ENCODE measurements around the gene RASSF1. TPM values are rescaled to one million over a fixed set of nuclear protein-coding genes. Genes with fewer than 3 reads are reported as not detected.
A peak's percentile ranks its signal among the peaks of the same experiment; 100 is the strongest.

The RASSF1 gene
- total RNA-seq, 1 experiment from 2014 or later: 20.0 TPM

GRCh38 chr3:50333744-50334328, 6.8 kb downstream of the RASSF1 start:
- H3F3A ChIP-seq (ENCODE audit: low read length, unreplicated experiment): no peaks in the 10 kb centered on the region
- TF ChIP-seq EZH2phosphoT487 (IDR thresholded peaks at IDR 0.05; ENCODE audit: borderline replicate concordance, low read length) (no peak), EZH2 (IDR thresholded peaks at IDR 0.05; ENCODE audit: low read length, unreplicated experiment) (no peak)
- H3K4me2 ChIP-seq (ENCODE audit: low read length): peak overlapping the region; percentile 88
- POLR2A ChIA-PET (ENCODE audit: unreplicated experiment): no interaction called here
- no TSS peak for BruUV-seq (replicated peaks)
- no peak overlapping the region for H3K9ac ChIP-seq (ENCODE audit: low read length)
- H3K27ac ChIP-seq (ENCODE audit: low read length): no peak overlapping the region
- ATAC-seq (no peak), DNase-seq (no peak)
- H3K9me3 ChIP-seq (ENCODE audit: low read length): no peaks in the 10 kb centered on the region
- no peaks in the 10 kb centered on the region for H3K9me2 ChIP-seq (replicated peaks; ENCODE audit: low read length)
- CTCF ChIA-PET: no interaction called here
- no peaks in the 10 kb centered on the region for H3K27me3 ChIP-seq (ENCODE audit: low read length)
- H3K36me3 ChIP-seq (ENCODE audit: low read depth, low read length): peaks cover 26% of the 10 kb centered on the region; the same call in 1 of the 2 replicates
- intact Hi-C loops (cut with micrococcal nuclease): no loop called here
- peaks cover 32% of the 10 kb centered on the region for H3K4me1 ChIP-seq (ENCODE audit: insufficient read depth, low read length)
- no peak overlapping the region for H3K4me3 ChIP-seq (ENCODE audit: low read length)
- peaks cover 53% of the 10 kb centered on the region for H3K79me2 ChIP-seq (ENCODE audit: low read length)
- peaks cover 13% of the 10 kb centered on the region; the same call in 1 of the 2 replicates for H4K20me1 ChIP-seq (ENCODE audit: low read length)
- no peak overlapping the region for H2AFZ ChIP-seq (ENCODE audit: low read length)

GRCh38 chr3:50331364-50331907, 9.2 kb downstream of the RASSF1 start:
- no peak for DNase-seq
- ChIA-PET POLR2A (ENCODE audit: unreplicated experiment) (no interaction called here), CTCF (no interaction called here)

GRCh38 chr3:50330330-50330729, 10.3 kb downstream of the RASSF1 start:
- BruUV-seq (replicated peaks): no TSS peak
- DNase-seq (no peak), ATAC-seq (no peak)
- Histone ChIP-seq H3K4me1 (ENCODE audit: insufficient read depth, low read length) (peaks cover 26% of the 10 kb centered on the region), H3K9ac (ENCODE audit: low read length) (no peak overlapping the region), H3K9me3 (ENCODE audit: low read length) (no peaks in the 10 kb centered on the region), H3K9me2 (replicated peaks; ENCODE audit: low read length) (no peaks in the 10 kb centered on the region), H4K20me1 (ENCODE audit: low read length) (peaks cover 12% of the 10 kb centered on the region; the same call in 1 of the 2 replicates), H3K79me2 (ENCODE audit: low read length) (peaks cover 54% of the 10 kb centered on the region), H2AFZ (ENCODE audit: low read length) (no peak overlapping the region), H3K4me3 (ENCODE audit: low read length) (no peak overlapping the region), H3K27ac (ENCODE audit: low read length) (no peak overlapping the region), H3K27me3 (ENCODE audit: low read length) (no peaks in the 10 kb centered on the region), H3F3A (ENCODE audit: low read length, unreplicated experiment) (no peaks in the 10 kb centered on the region), H3K36me3 (ENCODE audit: low read depth, low read length) (peaks cover 26% of the 10 kb centered on the region; the same call in 1 of the 2 replicates), H3K4me2 (ENCODE audit: low read length) (no peak overlapping the region)
- TF ChIP-seq EZH2phosphoT487 (IDR thresholded peaks at IDR 0.05; ENCODE audit: borderline replicate concordance, low read length) (no peak), EZH2 (IDR thresholded peaks at IDR 0.05; ENCODE audit: low read length, unreplicated experiment) (no peak), CTCF (conservative IDR thresholded peaks at IDR 0.05; ENCODE audit: low read depth, low read length) (no peak)
- ChIA-PET POLR2A (ENCODE audit: unreplicated experiment) (no interaction called here), CTCF (no interaction called here)
- intact Hi-C loops (cut with micrococcal nuclease): no loop called here

More at GRCh38 chr3:50331364-50331907, 9.2 kb downstream of the RASSF1 start:
- H3K4me3 ChIP-seq (ENCODE audit: low read length): no peak overlapping the region
- H3K4me2 ChIP-seq (ENCODE audit: low read length): no peak overlapping the region
- peaks cover 35% of the 10 kb centered on the region for H3K4me1 ChIP-seq (ENCODE audit: insufficient read depth, low read length)
- peaks cover 26% of the 10 kb centered on the region; the same call in 1 of the 2 replicates for H3K36me3 ChIP-seq (ENCODE audit: low read depth, low read length)
- no peaks in the 10 kb centered on the region for H3K9me2 ChIP-seq (replicated peaks; ENCODE audit: low read length)
- no peak overlapping the region for H3K27ac ChIP-seq (ENCODE audit: low read length)
- no peaks in the 10 kb centered on the region for H3K9me3 ChIP-seq (ENCODE audit: low read length)
- no TSS peak for BruUV-seq (replicated peaks)
- H3K27me3 ChIP-seq (ENCODE audit: low read length): no peaks in the 10 kb centered on the region
- H3F3A ChIP-seq (ENCODE audit: low read length, unreplicated experiment): no peaks in the 10 kb centered on the region
- H2AFZ ChIP-seq (ENCODE audit: low read length): no peak overlapping the region
- no peak for TF ChIP-seq EZH2phosphoT487 (IDR thresholded peaks at IDR 0.05; ENCODE audit: borderline replicate concordance, low read length)
- no peak for TF ChIP-seq EZH2 (IDR thresholded peaks at IDR 0.05; ENCODE audit: low read length, unreplicated experiment)
- no peak for TF ChIP-seq CTCF (conservative IDR thresholded peaks at IDR 0.05; ENCODE audit: low read depth, low read length)
- peaks cover 61% of the 10 kb centered on the region for H3K79me2 ChIP-seq (ENCODE audit: low read length)
- H3K9ac ChIP-seq (ENCODE audit: low read length): no peak overlapping the region
- intact Hi-C loops (cut with micrococcal nuclease): no loop called here
- ATAC-seq: no peak
- H4K20me1 ChIP-seq (ENCODE audit: low read length): peaks cover 13% of the 10 kb centered on the region; the same call in 1 of the 2 replicates

All from PC-3 (cell line).